GM12872 (cell line): ENCODE data around the gene CAMK2N2.

ENCODE experiments used
- CTCF ChIP-seq: IDR thresholded peaks from 3 replicates; pipeline ENCODE4 v1.5.1; 2011; ENCODE audit warnings: low read depth, mild to moderate bottlenecking, low read length, moderate library complexity; ENCODE audit not compliant: insufficient read depth

CAMK2N2 gene

GRCh38 chr3:184222521-184222920 is 38.8 kb downstream of the CAMK2N2 start:
- no peak for TF ChIP-seq CTCF

GRCh38 chr3:184218814-184219213 is 42.5 kb downstream of the CAMK2N2 start:
- no peak for TF ChIP-seq CTCF

GRCh38 chr3:184211718-184212117 is 49.6 kb downstream of the CAMK2N2 start:
- no peak for TF ChIP-seq CTCF

- TF ChIP-seq CTCF, result no peak
Measured at GRCh38 chr3:184211297-184211696, 50.1 kb downstream of the CAMK2N2 start.
